Liver (tissue), 3 donors: ENCODE data around the gene NAV2.

ENCODE experiments used
- FOXA1 ChIP-seq: IDR thresholded peaks from 2 replicates; pipeline ENCODE4 v1.6.1; 2016; ENCODE audit warnings: antibody characterized with exemption
- GABPA ChIP-seq, 2 donors: IDR thresholded peaks in 1 of 2; conservative IDR thresholded peaks in 1 of 2; 2 replicates each; pipeline ENCODE4 v1.6.1; 2016; ENCODE audit warnings: antibody characterized with exemption in 2 of 2, mild to moderate bottlenecking in 1 of 2, moderate library complexity in 1 of 2
- HNF4A ChIP-seq, 2 donors: conservative IDR thresholded peaks; 2 replicates each; pipeline ENCODE4 v1.6.1; 2016; ENCODE audit warnings: antibody characterized with exemption in 2 of 2, mild to moderate bottlenecking in 2 of 2
- HNF4G ChIP-seq: IDR thresholded peaks from 2 replicates; pipeline ENCODE4 v1.6.1; 2016; ENCODE audit warnings: antibody characterized with exemption
- RAD21 ChIP-seq, 2 donors: IDR thresholded peaks; 2 replicates each; pipeline ENCODE4 v1.6.1; 2016; ENCODE audit warnings: antibody characterized with exemption in 2 of 2, mild to moderate bottlenecking in 2 of 2
- TF ChIP-seq, protein P1 (sequence below): fragments of 150-350 bp; IDR thresholded peaks from 2 replicates; pipeline ENCODE4 v1.5.1; 2017; ENCODE audit warnings: improper control_type of control experiment, low read depth, low read length; ENCODE audit not compliant: missing input control
- TF ChIP-seq, protein P2 (sequence below): IDR thresholded peaks from 2 replicates; pipeline ENCODE4 v1.6.1; 2016; ENCODE audit warnings: antibody characterized with exemption, mild to moderate bottlenecking
- donor health status: healthy.
- donor health status: healthy.

DNA sequence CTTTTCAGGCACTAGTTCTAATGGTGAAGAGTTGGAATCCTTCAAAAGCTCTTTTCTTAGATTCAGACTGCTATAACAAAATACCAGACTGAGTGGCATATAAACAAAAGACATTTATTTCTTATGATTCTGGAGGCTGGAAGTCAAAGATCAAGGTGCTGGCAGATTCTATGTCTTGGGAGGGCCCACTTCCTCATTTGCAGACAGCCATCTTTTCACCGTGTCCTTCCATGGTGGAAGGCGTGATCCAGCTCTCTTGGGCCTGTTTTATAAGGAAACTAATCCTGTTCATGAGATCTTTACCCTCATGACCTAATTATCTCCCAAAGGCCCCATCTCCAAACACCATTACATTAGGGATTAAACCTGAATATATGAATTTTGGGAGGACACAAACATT is 124.0 kb downstream of the NAV2 start:
- no peak for TF ChIP-seq GABPA (IDR thresholded peaks at IDR 0.05 in 1 of 2, conservative IDR thresholded peaks at IDR 0.05 in 1 of 2)
- TF ChIP-seq, protein P1, sequence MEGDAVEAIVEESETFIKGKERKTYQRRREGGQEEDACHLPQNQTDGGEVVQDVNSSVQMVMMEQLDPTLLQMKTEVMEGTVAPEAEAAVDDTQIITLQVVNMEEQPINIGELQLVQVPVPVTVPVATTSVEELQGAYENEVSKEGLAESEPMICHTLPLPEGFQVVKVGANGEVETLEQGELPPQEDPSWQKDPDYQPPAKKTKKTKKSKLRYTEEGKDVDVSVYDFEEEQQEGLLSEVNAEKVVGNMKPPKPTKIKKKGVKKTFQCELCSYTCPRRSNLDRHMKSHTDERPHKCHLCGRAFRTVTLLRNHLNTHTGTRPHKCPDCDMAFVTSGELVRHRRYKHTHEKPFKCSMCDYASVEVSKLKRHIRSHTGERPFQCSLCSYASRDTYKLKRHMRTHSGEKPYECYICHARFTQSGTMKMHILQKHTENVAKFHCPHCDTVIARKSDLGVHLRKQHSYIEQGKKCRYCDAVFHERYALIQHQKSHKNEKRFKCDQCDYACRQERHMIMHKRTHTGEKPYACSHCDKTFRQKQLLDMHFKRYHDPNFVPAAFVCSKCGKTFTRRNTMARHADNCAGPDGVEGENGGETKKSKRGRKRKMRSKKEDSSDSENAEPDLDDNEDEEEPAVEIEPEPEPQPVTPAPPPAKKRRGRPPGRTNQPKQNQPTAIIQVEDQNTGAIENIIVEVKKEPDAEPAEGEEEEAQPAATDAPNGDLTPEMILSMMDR, result no peak
- TF ChIP-seq FOXA1, result no peak
- TF ChIP-seq HNF4A (conservative IDR thresholded peaks at IDR 0.05), result no peak
- TF ChIP-seq HNF4G, result no peak
- TF ChIP-seq, protein P2, sequence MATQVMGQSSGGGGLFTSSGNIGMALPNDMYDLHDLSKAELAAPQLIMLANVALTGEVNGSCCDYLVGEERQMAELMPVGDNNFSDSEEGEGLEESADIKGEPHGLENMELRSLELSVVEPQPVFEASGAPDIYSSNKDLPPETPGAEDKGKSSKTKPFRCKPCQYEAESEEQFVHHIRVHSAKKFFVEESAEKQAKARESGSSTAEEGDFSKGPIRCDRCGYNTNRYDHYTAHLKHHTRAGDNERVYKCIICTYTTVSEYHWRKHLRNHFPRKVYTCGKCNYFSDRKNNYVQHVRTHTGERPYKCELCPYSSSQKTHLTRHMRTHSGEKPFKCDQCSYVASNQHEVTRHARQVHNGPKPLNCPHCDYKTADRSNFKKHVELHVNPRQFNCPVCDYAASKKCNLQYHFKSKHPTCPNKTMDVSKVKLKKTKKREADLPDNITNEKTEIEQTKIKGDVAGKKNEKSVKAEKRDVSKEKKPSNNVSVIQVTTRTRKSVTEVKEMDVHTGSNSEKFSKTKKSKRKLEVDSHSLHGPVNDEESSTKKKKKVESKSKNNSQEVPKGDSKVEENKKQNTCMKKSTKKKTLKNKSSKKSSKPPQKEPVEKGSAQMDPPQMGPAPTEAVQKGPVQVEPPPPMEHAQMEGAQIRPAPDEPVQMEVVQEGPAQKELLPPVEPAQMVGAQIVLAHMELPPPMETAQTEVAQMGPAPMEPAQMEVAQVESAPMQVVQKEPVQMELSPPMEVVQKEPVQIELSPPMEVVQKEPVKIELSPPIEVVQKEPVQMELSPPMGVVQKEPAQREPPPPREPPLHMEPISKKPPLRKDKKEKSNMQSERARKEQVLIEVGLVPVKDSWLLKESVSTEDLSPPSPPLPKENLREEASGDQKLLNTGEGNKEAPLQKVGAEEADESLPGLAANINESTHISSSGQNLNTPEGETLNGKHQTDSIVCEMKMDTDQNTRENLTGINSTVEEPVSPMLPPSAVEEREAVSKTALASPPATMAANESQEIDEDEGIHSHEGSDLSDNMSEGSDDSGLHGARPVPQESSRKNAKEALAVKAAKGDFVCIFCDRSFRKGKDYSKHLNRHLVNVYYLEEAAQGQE, result no peak
- no peak for TF ChIP-seq RAD21 (IDR thresholded peaks at IDR 0.05)
